Kidney (tissue), 14 donors: ENCODE results near the gene ANKRD11. TPM values are rescaled to one million over a fixed set of nuclear protein-coding genes. Genes with fewer than 3 reads are reported as not detected.

Experiments used
- DNase-seq, 5 donors: peaks; one replicate each; pipeline ENCODE4 v3.0.0-alpha.2; 2013 to 2020
- FAIRE-seq: peaks from 2 replicates; lab custom pipeline; 2012; peaks lifted over from hg19 to GRCh38; lab: Jason Lieb, UNC
- H3K27ac ChIP-seq, 2 donors: one replicate each; pipeline ENCODE4 v1.7.0; 2013; ENCODE audit warnings: low read depth in 2 of 2, low read length in 2 of 2, inconsistent platforms in 1 of 2
- H3K27me3 ChIP-seq: one replicate; pipeline ENCODE4 v1.7.1; 2013; ENCODE audit warnings: low read length, inconsistent platforms; ENCODE audit not compliant: control insufficient read depth, insufficient read depth
- H3K36me3 ChIP-seq, 3 donors: one replicate each; pipeline versions ENCODE4 v1.7.0 to v1.7.1; 2013; ENCODE audit warnings: low read length in 3 of 3, control low read depth in 1 of 3, inconsistent platforms in 1 of 3; ENCODE audit not compliant: insufficient read depth in 3 of 3, control insufficient read depth in 2 of 3
- H3K4me1 ChIP-seq, 3 donors: one replicate each; pipeline versions ENCODE4 v1.7.0 to v1.7.1; 2013; ENCODE audit warnings: low read length in 3 of 3, inconsistent platforms in 1 of 3, low read depth in 1 of 3; ENCODE audit not compliant: control insufficient read depth in 2 of 3, insufficient read depth in 2 of 3
- H3K4me3 ChIP-seq, 3 donors: one replicate each; pipeline versions ENCODE4 v1.7.0 to v1.8.1; 2013; ENCODE audit warnings: low read length in 3 of 3, control low read depth in 1 of 3, inconsistent platforms in 1 of 3
- H3K9ac ChIP-seq, 3 donors: one replicate each; pipeline versions ENCODE4 v1.7.0 to v1.7.1; 2013; ENCODE audit warnings: low read length in 3 of 3, control low read depth in 1 of 3, inconsistent platforms in 1 of 3
- H3K9me3 ChIP-seq, 3 donors: one replicate each; pipeline versions ENCODE4 v1.7.0 to v1.7.1; 2013; ENCODE audit warnings: low read length in 3 of 3, control low read depth in 1 of 3, inconsistent platforms in 1 of 3; ENCODE audit not compliant: control insufficient read depth in 2 of 3, insufficient read depth in 1 of 3
- intact Hi-C: fragments of 100-400 bp; cut with DNase I; formaldehyde crosslinking; loops from one replicate; pipeline ENCODE4 v1.11.1; 2022
- polyA plus RNA-seq: library from polyadenylated mRNA; stranded (reverse); fragments of 350-450 nt; fragmentation: Illumina TruSeq; extraction: RNeasy Lipid Tissue Mini Kit (QIAGEN cat#74804); gene quantifications from one replicate; pipeline ENCODE4 v1.2.3, GENCODE V29; 2014; ENCODE audit warnings: low read depth, low replicate concordance; ENCODE audit not compliant: insufficient read depth
- total RNA-seq: library from RNA; stranded (reverse); fragmentation: NEBNext Ultra II Directional; extraction: Animal tissue kit (Norgen Biotek cat#: 25700); gene quantifications from one replicate; pipeline ENCODE4 v1.2.1, GENCODE V29; 2021
- TF ChIP-seq, protein P1 (sequence below): IDR thresholded peaks from 3 replicates; pipeline ENCODE4 v1.5.1; 2012; ENCODE audit warnings: mild to moderate bottlenecking, moderate library complexity, borderline replicate concordance; ENCODE audit not compliant: insufficient read depth; ENCODE audit errors: extremely low read depth
- donor health status: control.
- donor health status: control.
- donor health status: control.
- donor health status: control.
- donor health status: control.
- donor health status: DM: yes; HTN: yes; CAD: no.
- donor health status: Normal renal cell carcinoma (clear cell type).

The ANKRD11 gene
- total and polyA plus RNA-seq, 2 donors from 2014 or later = 36.2 to 154 TPM

DNA sequence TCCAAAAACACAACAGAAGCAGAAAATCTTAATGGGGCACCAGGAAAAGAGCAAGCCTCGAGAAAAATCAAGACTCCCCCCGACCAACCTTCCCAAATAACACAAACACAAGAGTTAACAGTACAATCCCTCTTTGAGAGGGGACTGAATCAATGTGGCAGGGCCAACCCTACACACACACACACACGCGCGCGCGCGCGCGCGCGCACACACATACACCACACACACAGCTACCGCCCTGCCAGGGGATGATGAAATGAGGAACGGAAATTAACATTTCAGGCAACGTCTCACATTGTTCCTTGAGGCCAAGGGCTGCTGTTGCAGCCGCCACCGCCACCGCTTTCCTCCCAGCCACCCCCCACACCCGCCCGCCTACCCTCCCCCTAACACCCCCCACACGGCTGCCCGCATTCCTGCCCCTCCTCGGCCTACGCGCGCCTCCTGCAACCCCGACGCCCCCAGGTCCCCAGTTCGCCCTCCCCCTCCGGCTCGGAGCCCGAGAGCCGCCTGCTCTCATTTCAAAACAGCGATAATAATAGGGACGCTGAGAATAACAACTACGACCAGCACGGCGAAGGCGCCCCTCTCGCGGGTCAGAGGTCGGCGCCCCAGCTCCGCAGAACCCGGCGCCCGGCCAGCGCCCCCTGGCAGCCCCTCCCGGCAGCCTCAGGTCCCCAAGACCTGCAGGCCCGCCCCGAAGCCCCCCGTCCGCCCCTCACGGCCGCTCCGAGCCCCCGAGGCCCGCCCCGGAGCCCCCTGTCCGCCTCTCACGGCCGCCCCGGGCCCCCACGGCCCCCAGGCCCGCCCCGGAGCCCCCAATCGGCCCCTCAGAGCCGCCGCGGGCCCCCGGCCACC is 1.1 kb downstream of the ANKRD11 start:
- no peaks in the 10 kb centered on the region for H3K36me3 ChIP-seq
- TF ChIP-seq, protein P1, sequence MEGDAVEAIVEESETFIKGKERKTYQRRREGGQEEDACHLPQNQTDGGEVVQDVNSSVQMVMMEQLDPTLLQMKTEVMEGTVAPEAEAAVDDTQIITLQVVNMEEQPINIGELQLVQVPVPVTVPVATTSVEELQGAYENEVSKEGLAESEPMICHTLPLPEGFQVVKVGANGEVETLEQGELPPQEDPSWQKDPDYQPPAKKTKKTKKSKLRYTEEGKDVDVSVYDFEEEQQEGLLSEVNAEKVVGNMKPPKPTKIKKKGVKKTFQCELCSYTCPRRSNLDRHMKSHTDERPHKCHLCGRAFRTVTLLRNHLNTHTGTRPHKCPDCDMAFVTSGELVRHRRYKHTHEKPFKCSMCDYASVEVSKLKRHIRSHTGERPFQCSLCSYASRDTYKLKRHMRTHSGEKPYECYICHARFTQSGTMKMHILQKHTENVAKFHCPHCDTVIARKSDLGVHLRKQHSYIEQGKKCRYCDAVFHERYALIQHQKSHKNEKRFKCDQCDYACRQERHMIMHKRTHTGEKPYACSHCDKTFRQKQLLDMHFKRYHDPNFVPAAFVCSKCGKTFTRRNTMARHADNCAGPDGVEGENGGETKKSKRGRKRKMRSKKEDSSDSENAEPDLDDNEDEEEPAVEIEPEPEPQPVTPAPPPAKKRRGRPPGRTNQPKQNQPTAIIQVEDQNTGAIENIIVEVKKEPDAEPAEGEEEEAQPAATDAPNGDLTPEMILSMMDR = peak; percentile 25
- no peak for FAIRE-seq
- H3K27me3 ChIP-seq = no peaks in the 10 kb centered on the region
- DNase-seq = peak; percentile 89 to 96 (median 93)
- peak overlapping the region; percentile 60 to 78 (median 61) for H3K4me3 ChIP-seq
- H3K9ac ChIP-seq = peak overlapping the region; percentile 45 to 66 (median 49)
- no peaks in the 10 kb centered on the region for H3K9me3 ChIP-seq
- intact Hi-C loops = no loop called here
- peak overlapping the region; percentile 82 to 88 for H3K27ac ChIP-seq
- peaks cover 0 to 26% (median 12%) of the 10 kb centered on the region in 3 donors for H3K4me1 ChIP-seq

DNA sequence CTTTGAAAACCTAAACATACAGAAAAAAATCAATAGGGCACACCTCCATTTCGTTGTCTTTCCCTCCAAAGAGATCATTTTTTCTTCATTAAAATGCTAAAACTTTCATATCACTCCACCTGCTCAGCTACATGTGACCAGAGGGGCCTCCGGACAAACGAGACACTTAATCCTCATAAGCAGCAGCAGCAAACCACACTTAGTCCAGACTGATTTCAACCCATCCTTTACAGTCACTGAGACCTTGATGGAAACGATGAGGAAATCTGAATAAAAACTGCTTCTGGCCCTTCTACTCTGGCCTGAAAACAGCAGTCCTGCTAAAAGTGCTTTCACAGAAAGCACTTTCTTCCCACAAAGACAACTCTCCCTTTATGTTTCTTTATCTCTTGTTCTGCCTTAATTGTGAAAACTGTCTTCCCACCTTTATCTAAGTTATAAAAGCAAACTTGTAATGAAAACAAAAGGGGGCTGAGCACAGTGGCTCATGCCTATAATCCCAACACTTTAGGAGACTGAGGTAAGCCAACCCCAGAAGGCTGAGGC is 4.6 kb downstream of the ANKRD11 start:
- no peak overlapping the region for H3K27ac ChIP-seq
- H3K27me3 ChIP-seq = no peaks in the 10 kb centered on the region
- FAIRE-seq (no peak), DNase-seq (no peak)
- intact Hi-C loops = no loop called here
- H3K9ac ChIP-seq = peak overlapping the region in 1 of 3 donors; percentile 35
- TF ChIP-seq, protein P1 = no peak
- no peak overlapping the region for H3K4me3 ChIP-seq
- peaks cover 0 to 25% (median 12%) of the 10 kb centered on the region in 3 donors for H3K4me1 ChIP-seq
- H3K36me3 ChIP-seq = no peaks in the 10 kb centered on the region
- H3K9me3 ChIP-seq = no peaks in the 10 kb centered on the region

DNA sequence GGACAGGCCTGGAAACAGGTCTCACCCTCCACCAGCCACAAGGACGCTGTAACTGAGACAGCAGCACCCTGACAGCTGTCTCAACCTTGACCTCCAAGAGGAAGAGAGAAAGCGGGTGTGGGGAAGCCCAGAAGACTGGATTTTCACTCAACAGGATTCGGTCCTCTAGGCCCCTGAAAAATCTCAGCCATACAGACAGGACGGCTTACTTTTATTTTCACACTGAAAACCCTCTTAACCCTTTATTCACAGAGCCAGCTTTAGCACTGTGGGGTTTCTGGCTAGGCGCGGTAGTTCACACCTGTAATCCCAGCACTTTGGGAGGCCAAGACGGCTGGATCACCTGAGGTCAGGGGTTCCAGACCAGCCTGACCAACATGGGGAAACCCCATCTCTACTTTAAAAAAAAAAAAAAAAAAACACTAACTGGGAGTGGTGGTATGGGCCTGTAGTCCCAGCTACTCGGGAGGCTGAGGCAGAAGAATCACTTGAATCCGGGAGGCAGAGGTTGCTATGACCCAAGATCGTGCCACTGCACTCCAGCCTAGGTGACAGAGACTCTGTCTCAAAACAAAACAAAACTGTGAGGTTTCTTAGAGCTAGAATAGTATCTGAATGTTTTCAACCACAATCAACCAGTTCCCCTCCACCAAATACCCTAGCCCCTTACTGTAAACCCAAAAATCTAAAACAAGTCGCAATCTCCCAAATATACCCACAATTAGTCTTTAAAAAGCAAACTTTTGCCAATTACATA is 5.3 kb downstream of the ANKRD11 start:
- H3K4me3 ChIP-seq = no peak overlapping the region
- TF ChIP-seq, protein P1 = no peak
- FAIRE-seq (no peak), DNase-seq (peak in 1 of 5 donors; percentile 47)
- H3K27ac ChIP-seq = no peak overlapping the region
- H3K36me3 ChIP-seq = no peaks in the 10 kb centered on the region
- no peaks in the 10 kb centered on the region for H3K9me3 ChIP-seq
- H3K27me3 ChIP-seq = no peaks in the 10 kb centered on the region
- intact Hi-C loops = no loop called here
- peaks cover 0 to 25% (median 12%) of the 10 kb centered on the region in 3 donors for H3K4me1 ChIP-seq
- H3K9ac ChIP-seq = no peak overlapping the region
